Heart left ventricle (tissue), 13 donors: Measurements from ENCODE around the gene NOC3L.

Experiments
- CTCF ChIP-seq, 12 donors: fragments of 200-600 bp; sonication (generic) in 4 of 12; IDR thresholded peaks; one replicate each; pipeline versions ENCODE4 v1.5.0 to v1.8.0; 2018 to 2022; ENCODE audit warnings: antibody characterized with exemption in 12 of 12, mild to moderate bottlenecking in 5 of 12
- POLR2A ChIP-seq, 2 donors: fragments of 450-650 bp; IDR thresholded peaks; one replicate each; pipeline ENCODE4 v1.6.1; 2017; ENCODE audit warnings: antibody characterized with exemption in 2 of 2, mild to moderate bottlenecking in 2 of 2, moderate library complexity in 2 of 2
- donor health status: ischemic (EF 13 %, LVEDD 7.1; RV severe dilation, severe dysfunction).
- donor health status: DM: no; HTN: yes; CAD: no.
- donor health status: DM: no; HTN: no; CAD: no.
- donor health status: ischemic (EF 25% LVEDD 6.9; RV normal size, moderate dysfunction).
- donor health status: ischemic (EF 25% LVEDD 5.7; RV mildly dilated, moderate dysfunction).
- donor health status: ischemic (EF 35%, LVEDD 5.7; RV mildly dilated, moderate dysfunction).
- donor health status: nonischemic (EF 11% LVEDD 7.7; RV severe dilation, severe dysfunction).
- donor health status: DM: yes; HTN: yes; CAD: no.
- donor health status: PGD.
- donor health status: ischemic (EF 29% LVEDD 5.4; RV normal size, mild dysfunction).
- donor health status: nonischemic (EF 23%, LVEDD 6.1; RV moderate dilation, normal function).

- TF ChIP-seq CTCF (IDR thresholded peaks at IDR 0.05) (no peak), POLR2A (IDR thresholded peaks at IDR 0.05) (no peak)
These were observed 75.8 kb downstream of the NOC3L start for GRCh38 chr10:94286901-94287300.
